HEK293T (cell line): ENCODE results near the gene INO80D.

Experiments
- CTCF ChIA-PET: fragments of 350-600 bp; formaldehyde crosslinking; extraction: SDS; loops from one replicate; lab custom pipeline; 2021; ENCODE audit warnings: antibody characterized with exemption, inconsistent platforms; lab: Yijun Ruan, JAX
- POLR2A ChIA-PET: fragments of 350-600 bp; formaldehyde crosslinking; extraction: SDS; loops from one replicate; lab custom pipeline; 2020; ENCODE audit warnings: antibody characterized with exemption, inconsistent platforms; lab: Yijun Ruan, JAX
- DNase-seq: peaks from one replicate; pipeline ENCODE4 v3.0.0; 2012; ENCODE audit warnings: mixed read lengths; ENCODE audit errors: extremely low spot score
- ARNT ChIP-seq: fragments of 450-650 bp; IDR thresholded peaks from 2 replicates; pipeline ENCODE4 v1.6.1; 2017; ENCODE audit warnings: mild to moderate bottlenecking
- BHLHE40 ChIP-seq: fragments of 450-650 bp; IDR thresholded peaks from 2 replicates; pipeline ENCODE4 v1.6.1; 2016; ENCODE audit warnings: mild to moderate bottlenecking, moderate library complexity, borderline replicate concordance
- CTBP1 ChIP-seq: fragments of 450-650 bp; IDR thresholded peaks from 2 replicates; pipeline ENCODE4 v1.6.1; 2016; ENCODE audit warnings: borderline replicate concordance
- ELF4 ChIP-seq: fragments of 450-650 bp; IDR thresholded peaks from 2 replicates; pipeline ENCODE4 v1.6.1; 2017; ENCODE audit warnings: antibody characterized with exemption
- FOXA1 ChIP-seq: fragments of 450-650 bp; IDR thresholded peaks from 2 replicates; pipeline ENCODE4 v1.6.1; 2016; ENCODE audit warnings: mild to moderate bottlenecking
- FOXK2 ChIP-seq: fragments of 450-650 bp; IDR thresholded peaks from 2 replicates; pipeline ENCODE4 v1.6.1; 2016; ENCODE audit warnings: mild to moderate bottlenecking
- FOXM1 ChIP-seq: fragments of 450-650 bp; IDR thresholded peaks from 2 replicates; pipeline ENCODE4 v1.6.1; 2017; ENCODE audit warnings: mild to moderate bottlenecking, borderline replicate concordance
- HDGF ChIP-seq: fragments of 450-650 bp; IDR thresholded peaks from 2 replicates; pipeline ENCODE4 v1.6.1; 2017; ENCODE audit warnings: antibody characterized with exemption, borderline replicate concordance
- L3MBTL2 ChIP-seq: fragments of 450-650 bp; conservative IDR thresholded peaks from 2 replicates; pipeline ENCODE4 v1.6.1; 2016; ENCODE audit warnings: mild to moderate bottlenecking
- LEF1 ChIP-seq: fragments of 450-650 bp; IDR thresholded peaks from 2 replicates; pipeline ENCODE4 v1.6.1; 2017; ENCODE audit warnings: mild to moderate bottlenecking, borderline replicate concordance
- NFRKB ChIP-seq: fragments of 450-650 bp; IDR thresholded peaks from 2 replicates; pipeline ENCODE4 v1.6.1; 2016; ENCODE audit warnings: mild to moderate bottlenecking, moderate library complexity
- PKNOX1 ChIP-seq: fragments of 450-650 bp; IDR thresholded peaks from 2 replicates; pipeline ENCODE4 v1.6.1; 2016
- SP1 ChIP-seq: fragments of 450-650 bp; IDR thresholded peaks from 2 replicates; pipeline ENCODE4 v1.6.1; 2017
- SUZ12 ChIP-seq: fragments of 450-650 bp; IDR thresholded peaks from 2 replicates; pipeline ENCODE4 v1.6.1; 2016; ENCODE audit warnings: mild to moderate bottlenecking
- TARDBP ChIP-seq: fragments of 450-650 bp; IDR thresholded peaks from 2 replicates; pipeline ENCODE4 v1.6.1; 2016
- ZNF384 ChIP-seq: fragments of 450-650 bp; IDR thresholded peaks from 2 replicates; pipeline ENCODE4 v1.6.1; 2016

Gene INO80D

GRCh38 chr2:206068207-206068606 is 17.8 kb downstream of the INO80D start:
- POLR2A ChIA-PET: no interaction called here
- TF ChIP-seq ELF4 (no peak), ZNF384 (no peak), HDGF (no peak), NFRKB (no peak), TARDBP (no peak), BHLHE40 (no peak), PKNOX1 (no peak), L3MBTL2 (no peak), SP1 (no peak), LEF1 (no peak), FOXK2 (no peak), SUZ12 (no peak), CTBP1 (no peak), ARNT (no peak), FOXM1 (no peak), FOXA1 (no peak)
- no peak for DNase-seq

GRCh38 chr2:206064077-206064476 is 21.9 kb downstream of the INO80D start:
- POLR2A ChIA-PET: no interaction called here
- TF ChIP-seq FOXM1 (no peak), CTBP1 (no peak), NFRKB (no peak), SUZ12 (no peak), PKNOX1 (no peak), FOXK2 (no peak), L3MBTL2 (no peak), ELF4 (no peak), BHLHE40 (no peak)
- no peak for DNase-seq
- CTCF ChIA-PET: no interaction called here

More at GRCh38 chr2:206068207-206068606, 17.8 kb downstream of the INO80D start:
- CTCF ChIA-PET: no interaction called here

GRCh38 chr2:206063635-206064034 is 22.3 kb downstream of the INO80D start:
- ChIA-PET POLR2A (no interaction called here), CTCF (no interaction called here)
- DNase-seq: no peak
- TF ChIP-seq FOXA1 (no peak), CTBP1 (no peak), SUZ12 (no peak), PKNOX1 (no peak), NFRKB (no peak), LEF1 (no peak), FOXM1 (no peak), BHLHE40 (no peak), FOXK2 (no peak), HDGF (no peak), L3MBTL2 (no peak), TARDBP (no peak), ELF4 (no peak)

GRCh38 chr2:206062724-206063123 is 23.2 kb downstream of the INO80D start:
- ChIA-PET POLR2A (no interaction called here), CTCF (no interaction called here)
- no peak for TF ChIP-seq FOXK2
- no peak for TF ChIP-seq FOXM1
- no peak for TF ChIP-seq SUZ12
- TF ChIP-seq BHLHE40: no peak
- TF ChIP-seq HDGF: no peak
- no peak for TF ChIP-seq LEF1
- TF ChIP-seq L3MBTL2: no peak
- TF ChIP-seq ARNT: no peak
- no peak for TF ChIP-seq FOXA1
- TF ChIP-seq TARDBP: no peak
- TF ChIP-seq ELF4: no peak
- no peak for TF ChIP-seq SP1
- no peak for TF ChIP-seq PKNOX1
- TF ChIP-seq CTBP1: no peak
- no peak for TF ChIP-seq ZNF384
- TF ChIP-seq NFRKB: no peak
- no peak for DNase-seq

GRCh38 chr2:206056286-206056685 is 29.7 kb downstream of the INO80D start:
- CTCF ChIA-PET: no interaction called here
- no peak for TF ChIP-seq SUZ12
- TF ChIP-seq TARDBP: no peak
- no peak for TF ChIP-seq CTBP1
- TF ChIP-seq FOXK2: no peak
- TF ChIP-seq SP1: no peak
- no peak for TF ChIP-seq FOXM1
- no peak for TF ChIP-seq HDGF
- no peak for TF ChIP-seq BHLHE40
- TF ChIP-seq FOXA1: no peak
- no peak for TF ChIP-seq ELF4
- TF ChIP-seq L3MBTL2: no peak
- no peak for TF ChIP-seq NFRKB
- no peak for TF ChIP-seq ARNT
- no peak for TF ChIP-seq LEF1
- POLR2A ChIA-PET: no interaction called here
- no peak for DNase-seq
